Posterior vena cava (tissue), 2 donors: ENCODE measurements around the gene RBM7. TPM values are rescaled to one million over a fixed set of nuclear protein-coding genes. Genes with fewer than 3 reads are reported as not detected.
A peak's percentile ranks its signal among the peaks of the same experiment; 100 is the strongest.

Experiments used
- DNase-seq: peaks from one replicate; pipeline ENCODE4 v3.0.0-alpha.2; 2020; ENCODE audit warnings: low spot score
- intact Hi-C, 2 donors: fragments of 100-400 bp; cut with DNase I; formaldehyde crosslinking; loops; one replicate each; pipeline versions ENCODE4 v1.14.1 to v1.14.2; 2022 to 2023
- long read RNA-seq, 2 donors: library from polyadenylated mRNA; unstranded; transcript quantifications; one replicate each; pipeline ENCODE4 v2.0.0, GENCODE V29; 2020 to 2021
- total RNA-seq, 2 donors: library from RNA; stranded (reverse); fragmentation: NEBNext Ultra II Directional; extraction: Animal tissue kit (Norgen Biotek cat#: 25700); gene quantifications; one replicate each; pipeline ENCODE4 v1.2.1, GENCODE V29; 2021
- donor health status: DM: yes; HTN: yes; CAD: no.
- donor health status: DM: yes; HTN: yes; CAD: no.

The RBM7 gene
- 10 to 100 TPM; 21.0 to 23.2 TPM for total RNA-seq
- long read RNA-seq, donor 1, full-length matches to known transcripts = 13 of 16 reads
- long read RNA-seq, donor 1, partial matches to known transcripts = 0 of 16 reads
- long read RNA-seq, donor 1, other reads (novel, unspliced or antisense) = 3 of 16 reads
- long read RNA-seq, donor 2, full-length matches to known transcripts = 54 of 55 reads
- long read RNA-seq, donor 2, partial matches to known transcripts = 0 of 55 reads
- long read RNA-seq, donor 2, other reads (novel, unspliced or antisense) = 1 of 55 reads

GRCh38 chr11:114400216-114400914 lies at the start of gene RBM7, which contains the start of gene C11orf71:
Gene RBM7, plus strand, starts transcription at chr11:114400666. Its CDS starts 6 bp downstream, at chr11:114400672.
Gene C11orf71, minus strand, starts transcription at chr11:114400511. Its CDS starts 180 bp downstream, at chr11:114400331.
- intact Hi-C loops = no loop called here
- peak; percentile 100 for DNase-seq

GRCh38 chr11:114353443-114353842 lies 47.0 kb upstream of the RBM7 start:
- intact Hi-C loops = no loop called here
- no peak for DNase-seq

- intact Hi-C loops = no loop called here
- no peak for DNase-seq
Measured at GRCh38 chr11:114354076-114354475, 46.4 kb upstream of the RBM7 start.

GRCh38 chr11:114358716-114359115 lies 41.8 kb upstream of the RBM7 start:
- no peak for DNase-seq
- intact Hi-C loops = no loop called here

GRCh38 chr11:114359342-114359741 lies 41.1 kb upstream of the RBM7 start:
- no peak for DNase-seq
- intact Hi-C loops = no loop called here

- intact Hi-C loops = no loop called here
- DNase-seq = no peak
Measured at GRCh38 chr11:114362326-114362725, 38.1 kb upstream of the RBM7 start.

- no peak for DNase-seq
- intact Hi-C loops = no loop called here
Measured at GRCh38 chr11:114362958-114363357, 37.5 kb upstream of the RBM7 start.

GRCh38 chr11:114366331-114367243 lies 33.9 kb upstream of the RBM7 start:
- no peak for DNase-seq
- intact Hi-C loops = no loop called here

GRCh38 chr11:114367244-114367957 lies 33.1 kb upstream of the RBM7 start:
- DNase-seq = no peak
- intact Hi-C loops = no loop called here

- intact Hi-C loops = no loop called here
- no peak for DNase-seq
Measured at GRCh38 chr11:114368918-114369680, 31.4 kb upstream of the RBM7 start.

- no peak for DNase-seq
- intact Hi-C loops = no loop called here
Measured at GRCh38 chr11:114375052-114375451, 25.4 kb upstream of the RBM7 start.

- DNase-seq = no peak
- intact Hi-C loops = no loop called here
Measured at GRCh38 chr11:114377612-114378267, 22.7 kb upstream of the RBM7 start.

GRCh38 chr11:114379394-114380069 lies 20.9 kb upstream of the RBM7 start:
- no peak for DNase-seq
- intact Hi-C loops = no loop called here

GRCh38 chr11:114382509-114382908 lies 18.0 kb upstream of the RBM7 start:
- DNase-seq = no peak
- intact Hi-C loops = no loop called here

- DNase-seq = no peak
- intact Hi-C loops = no loop called here
Measured at GRCh38 chr11:114384487-114384886, 16.0 kb upstream of the RBM7 start.

GRCh38 chr11:114386131-114386530 lies 14.3 kb upstream of the RBM7 start:
- intact Hi-C loops = no loop called here
- no peak for DNase-seq

- no peak for DNase-seq
- intact Hi-C loops = no loop called here
Measured at GRCh38 chr11:114386545-114386944, 13.9 kb upstream of the RBM7 start.
